SJCRH30 (cell line): ENCODE results near the gene HTR3C. TPM values are rescaled to one million over a fixed set of nuclear protein-coding genes. Genes with fewer than 3 reads are reported as not detected.
A peak's percentile ranks its signal among the peaks of the same experiment; 100 is the strongest.
"Not testable (repeated sequence)": the region's sequence is repeated elsewhere in the genome, so short reads cannot be mapped to it uniquely, and the experiment has no call there.

Experiments
- DNase-seq, 2 experiments: peaks; one replicate each; pipeline ENCODE4 v3.0.0-alpha.2; 2015 to 2020
- H3K27ac ChIP-seq: fragments of 250-450 bp; sonication (Bioruptor Pico); 2 replicates; pipeline ENCODE4 v1.5.1; 2020; ENCODE audit warnings: mild to moderate bottlenecking, moderate library complexity
- H3K27me3 ChIP-seq: fragments of 250-450 bp; sonication (Bioruptor Pico); 2 replicates; pipeline ENCODE4 v1.5.1; 2020; ENCODE audit warnings: mild to moderate bottlenecking, moderate library complexity
- H3K36me3 ChIP-seq: fragments of 250-450 bp; sonication (Bioruptor Pico); 2 replicates; pipeline ENCODE4 v1.5.1; 2020; ENCODE audit warnings: mild to moderate bottlenecking, moderate library complexity
- H3K4me1 ChIP-seq: fragments of 250-450 bp; sonication (Bioruptor Pico); 2 replicates; pipeline ENCODE4 v1.5.1; 2020; ENCODE audit warnings: mild to moderate bottlenecking, moderate library complexity
- H3K4me3 ChIP-seq: fragments of 250-450 bp; sonication (Bioruptor Pico); 2 replicates; pipeline ENCODE4 v1.5.1; 2020; ENCODE audit warnings: mild to moderate bottlenecking, moderate library complexity
- H3K9me3 ChIP-seq: fragments of 250-450 bp; sonication (Bioruptor Pico); replicated peaks from 2 replicates; pipeline ENCODE4 v1.5.1; 2020; ENCODE audit warnings: mild to moderate bottlenecking, moderate library complexity
- total RNA-seq: library from RNA; depleted of rRNA; stranded (reverse); fragments of >200 nt; shearing (Covaris generic); gene quantifications from 2 replicates; pipeline ENCODE4 v1.2.3, GENCODE V29; 2014

HTR3C gene
- total RNA-seq, 1 experiment from 2014 or later: not detected

- H3K4me3 ChIP-seq: peak within 1 kb of the TSS; percentile 92
- no peaks in the 10 kb centered on the region for H3K9me3 ChIP-seq
- no peaks in the 10 kb centered on the region for H3K36me3 ChIP-seq
- no peaks in the 10 kb centered on the region; the same call in 1 of the 2 replicates for H3K4me1 ChIP-seq
- H3K27ac ChIP-seq: peak within 1 kb of the TSS; percentile 38
- H3K27me3 ChIP-seq: no peaks in the 10 kb centered on the region
- peak; percentile 92 to 94 for DNase-seq
Measured at GRCh38 chr3:184017672-184018423, 35.0 kb upstream of the HTR3C start, which contains the start of gene ABCC5. Gene ABCC5 (minus strand): TSS chr3:184017884. CDS start chr3:184014392, 3,492 bp downstream.

GRCh38 chr3:184018424-184018973, 34.3 kb upstream of the HTR3C start:
- Histone ChIP-seq H3K4me3 (peak overlapping the region; percentile 92), H3K27me3 (no peaks in the 10 kb centered on the region), H3K36me3 (no peaks in the 10 kb centered on the region), H3K4me1 (no peaks in the 10 kb centered on the region; the same call in 1 of the 2 replicates), H3K27ac (peak overlapping the region; percentile 14; the same call in 1 of the 2 replicates), H3K9me3 (no peaks in the 10 kb centered on the region)
- no peak for DNase-seq

- Histone ChIP-seq H3K36me3 (no peaks in the 10 kb centered on the region), H3K27ac (no peak overlapping the region), H3K4me1 (no peaks in the 10 kb centered on the region), H3K9me3 (no peaks in the 10 kb centered on the region), H3K27me3 (no peaks in the 10 kb centered on the region), H3K4me3 (no peak overlapping the region)
- DNase-seq: no peak
Measured at GRCh38 chr3:184022323-184022722, 30.5 kb upstream of the HTR3C start.

GRCh38 chr3:184025256-184025655, 27.6 kb upstream of the HTR3C start:
- not testable (repeated sequence) for H3K9me3 ChIP-seq, H3K27me3 ChIP-seq, H3K4me3 ChIP-seq, H3K27ac ChIP-seq, DNase-seq, H3K36me3 ChIP-seq, H3K4me1 ChIP-seq

DNA sequence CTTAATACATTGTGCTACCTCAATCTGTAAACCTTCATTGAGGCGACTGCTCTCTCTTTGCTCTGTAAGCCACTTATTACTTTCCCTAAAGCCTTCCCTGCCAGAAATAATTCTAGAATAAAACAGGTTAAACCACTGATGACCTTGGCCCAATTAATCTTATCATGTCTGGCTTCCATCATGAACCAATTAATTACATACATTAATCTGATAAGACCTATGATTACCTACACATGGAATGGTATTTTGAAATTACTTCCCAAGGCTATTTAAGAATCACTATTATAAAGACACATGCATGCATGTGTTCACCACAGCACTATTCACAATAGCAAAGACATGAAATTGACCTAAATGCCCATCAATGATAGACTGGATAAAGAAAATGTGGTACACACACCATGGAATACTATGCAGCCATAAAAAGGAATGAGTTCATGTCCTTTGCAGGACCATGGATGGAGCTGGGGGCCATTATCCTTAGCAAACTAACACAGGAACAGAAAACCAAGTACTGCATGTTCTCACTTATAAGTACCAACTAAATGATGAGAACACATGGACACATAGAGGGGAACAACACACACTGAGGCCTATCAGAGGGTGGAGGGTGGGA, 24.5 kb upstream of the HTR3C start:
- not testable (repeated sequence) for H3K27ac ChIP-seq, H3K36me3 ChIP-seq, H3K4me3 ChIP-seq, DNase-seq, H3K27me3 ChIP-seq, H3K9me3 ChIP-seq, H3K4me1 ChIP-seq

DNA sequence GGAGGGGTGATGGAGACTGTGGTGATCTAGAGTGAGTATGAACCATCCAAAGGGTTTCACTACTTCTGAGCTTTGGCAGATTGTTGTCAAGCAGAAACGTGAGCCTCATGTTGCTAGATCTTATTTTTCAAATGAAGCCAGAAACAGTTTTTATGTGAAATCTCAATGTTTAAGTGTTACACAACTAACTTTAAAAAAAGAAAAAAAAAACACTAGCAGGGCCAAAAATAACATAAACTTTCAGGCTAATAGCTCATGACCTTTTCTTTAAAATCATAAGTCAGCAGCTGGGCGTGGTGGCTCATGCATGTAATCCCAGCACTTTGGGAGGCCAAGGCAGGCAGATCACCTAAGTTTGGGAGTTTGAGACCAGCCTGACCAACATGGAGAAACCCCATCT, 23.4 kb upstream of the HTR3C start:
- no peaks in the 10 kb centered on the region for H3K27me3 ChIP-seq
- no peak for DNase-seq
- H3K9me3 ChIP-seq: no peaks in the 10 kb centered on the region
- H3K4me3 ChIP-seq: no peak overlapping the region
- H3K27ac ChIP-seq: no peak overlapping the region
- H3K4me1 ChIP-seq: no peaks in the 10 kb centered on the region
- H3K36me3 ChIP-seq: no peaks in the 10 kb centered on the region

DNA sequence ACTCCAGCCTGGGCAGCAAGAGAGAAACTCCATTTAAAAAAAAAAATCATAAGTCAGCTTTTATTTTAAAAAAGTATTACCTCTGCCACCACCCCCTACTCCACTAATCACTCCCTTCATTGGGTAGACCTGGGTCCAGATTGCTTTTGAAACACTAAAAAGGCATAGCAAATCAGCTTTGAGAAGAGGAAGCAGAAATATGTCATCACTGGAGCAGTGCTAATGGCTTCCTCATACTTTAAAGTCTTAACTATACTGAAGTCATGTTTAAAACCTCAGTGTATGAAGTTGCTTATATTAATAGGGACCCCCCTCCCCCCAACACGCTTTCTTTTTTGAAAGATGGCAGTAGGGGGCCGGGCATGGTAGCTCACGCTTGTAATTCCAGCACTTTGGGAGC, 22.3 kb upstream of the HTR3C start:
- DNase-seq: no peak
- Histone ChIP-seq H3K4me3 (no peak overlapping the region), H3K36me3 (no peaks in the 10 kb centered on the region), H3K9me3 (no peaks in the 10 kb centered on the region), H3K27me3 (no peaks in the 10 kb centered on the region), H3K4me1 (no peaks in the 10 kb centered on the region), H3K27ac (no peak overlapping the region)

- no peaks in the 10 kb centered on the region for H3K36me3 ChIP-seq
- no peaks in the 10 kb centered on the region for H3K4me1 ChIP-seq
- H3K9me3 ChIP-seq: no peaks in the 10 kb centered on the region
- H3K4me3 ChIP-seq: no peak within 1 kb of the TSS
- no peak for DNase-seq
- no peaks in the 10 kb centered on the region for H3K27me3 ChIP-seq
- no peak within 1 kb of the TSS for H3K27ac ChIP-seq
Measured at GRCh38 chr3:184031187-184031792, 21.6 kb upstream of the HTR3C start, which contains the start of gene HTR3D. Gene HTR3D (plus strand): TSS chr3:184031742. CDS start chr3:184031742, 0 bp downstream.

DNA sequence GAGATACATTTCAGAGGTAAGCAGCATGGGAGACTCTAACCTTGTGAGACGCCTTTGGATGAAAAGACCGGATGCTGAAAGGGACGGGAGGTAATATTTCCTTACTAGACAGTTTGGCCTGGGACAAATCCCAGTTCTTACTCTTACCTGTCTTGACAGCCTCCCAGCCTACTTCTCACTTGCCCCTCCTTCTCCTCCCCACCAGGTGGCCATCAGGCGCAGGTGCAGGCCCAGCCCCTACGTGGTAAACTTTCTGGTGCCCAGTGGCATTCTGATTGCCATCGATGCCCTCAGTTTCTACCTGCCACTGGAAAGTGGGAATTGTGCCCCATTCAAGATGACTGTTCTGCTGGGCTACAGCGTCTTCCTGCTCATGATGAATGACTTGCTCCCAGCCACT, 15.0 kb upstream of the HTR3C start:
- no peak for DNase-seq
- Histone ChIP-seq H3K4me1 (no peaks in the 10 kb centered on the region), H3K27me3 (no peaks in the 10 kb centered on the region), H3K9me3 (no peaks in the 10 kb centered on the region), H3K36me3 (no peaks in the 10 kb centered on the region), H3K27ac (no peak overlapping the region), H3K4me3 (no peak overlapping the region)

GRCh38 chr3:184038307-184038706, 14.5 kb upstream of the HTR3C start:
- not testable (repeated sequence) for H3K9me3 ChIP-seq, DNase-seq, H3K4me3 ChIP-seq, H3K27me3 ChIP-seq, H3K4me1 ChIP-seq, H3K27ac ChIP-seq, H3K36me3 ChIP-seq

DNA sequence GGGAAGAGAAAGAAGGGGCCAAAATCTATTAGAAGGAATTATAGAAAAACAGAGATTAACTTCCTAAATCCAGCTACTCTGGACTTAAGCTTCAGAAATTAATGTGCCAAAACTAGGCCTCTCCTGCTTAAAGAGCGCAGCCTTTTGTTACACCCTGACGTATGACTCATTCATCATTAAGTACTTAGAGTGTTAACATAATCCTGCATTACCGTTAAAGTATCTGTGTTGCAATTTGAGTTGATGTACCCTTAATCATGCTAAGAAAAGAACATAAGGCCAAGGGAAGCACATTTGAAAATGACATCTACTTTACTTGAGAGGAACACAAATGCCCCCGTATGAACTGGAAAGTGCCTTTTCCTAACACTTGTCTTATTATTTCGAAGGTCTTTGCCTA, 13.4 kb upstream of the HTR3C start:
- H3K27me3 ChIP-seq: no peaks in the 10 kb centered on the region
- no peak for DNase-seq
- H3K9me3 ChIP-seq: no peaks in the 10 kb centered on the region

DNA sequence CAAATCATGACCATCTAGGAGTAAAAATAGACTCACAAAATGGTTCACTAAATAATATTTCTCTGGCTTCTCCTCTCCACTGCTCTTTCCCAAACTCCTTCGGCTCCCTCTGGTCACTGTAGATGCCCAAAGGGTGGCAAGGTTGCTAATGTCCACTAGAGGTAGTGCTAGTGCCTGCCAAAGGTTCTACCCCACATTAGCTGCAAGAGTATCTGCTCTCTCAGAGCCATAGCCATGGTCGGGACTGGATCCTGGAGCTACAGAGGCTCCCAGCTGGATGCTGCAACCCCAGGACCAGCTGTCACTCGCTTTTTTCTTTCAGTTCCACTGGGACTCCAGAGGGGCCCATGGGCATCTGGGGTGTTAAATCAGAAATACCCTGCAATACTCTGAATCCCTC, 12.8 kb upstream of the HTR3C start:
- no peak overlapping the region for H3K4me3 ChIP-seq
- no peaks in the 10 kb centered on the region for H3K4me1 ChIP-seq
- H3K27ac ChIP-seq: no peak overlapping the region
- peak; percentile 63 to 72 for DNase-seq
- H3K27me3 ChIP-seq: no peaks in the 10 kb centered on the region
- H3K9me3 ChIP-seq: no peaks in the 10 kb centered on the region
- no peaks in the 10 kb centered on the region for H3K36me3 ChIP-seq

More for the DNA sequence above, 13.4 kb upstream of the HTR3C start:
- no peaks in the 10 kb centered on the region for H3K4me1 ChIP-seq
- no peak overlapping the region for H3K27ac ChIP-seq
- H3K36me3 ChIP-seq: no peaks in the 10 kb centered on the region
- no peak overlapping the region for H3K4me3 ChIP-seq

DNA sequence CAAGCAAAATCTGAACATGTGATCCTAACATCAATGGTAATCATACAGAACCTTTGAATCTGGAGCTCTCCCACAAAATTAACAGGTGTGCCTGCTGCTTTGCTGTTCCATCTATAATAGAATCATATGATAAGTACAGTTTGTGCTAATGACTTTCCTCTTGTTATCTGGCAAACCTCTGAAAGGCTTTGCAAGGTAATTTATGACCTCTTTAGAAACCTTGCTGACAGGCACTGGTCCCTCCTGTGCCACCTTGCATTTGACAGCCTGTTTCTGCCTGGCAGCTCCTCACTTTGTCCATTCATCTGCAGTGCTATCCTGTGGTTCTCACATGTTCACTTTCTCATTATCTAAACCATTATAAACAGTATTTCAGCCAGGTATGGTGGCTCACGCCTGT, 10.2 kb upstream of the HTR3C start:
- Histone ChIP-seq H3K36me3 (no peaks in the 10 kb centered on the region), H3K4me3 (no peak overlapping the region), H3K4me1 (no peaks in the 10 kb centered on the region), H3K27me3 (no peaks in the 10 kb centered on the region), H3K9me3 (no peaks in the 10 kb centered on the region), H3K27ac (no peak overlapping the region)
- no peak for DNase-seq

GRCh38 chr3:184045995-184046394, 6.9 kb upstream of the HTR3C start:
- H3K9me3 ChIP-seq: no peaks in the 10 kb centered on the region
- H3K27ac ChIP-seq: no peak overlapping the region
- no peaks in the 10 kb centered on the region for H3K36me3 ChIP-seq
- H3K4me3 ChIP-seq: no peak overlapping the region
- no peak for DNase-seq
- no peaks in the 10 kb centered on the region for H3K27me3 ChIP-seq
- no peaks in the 10 kb centered on the region for H3K4me1 ChIP-seq

GRCh38 chr3:184050217-184050847, 2.5 kb upstream of the HTR3C start:
- Histone ChIP-seq H3K9me3 (no peaks in the 10 kb centered on the region), H3K4me3 (no peak overlapping the region), H3K27ac (no peak overlapping the region), H3K36me3 (no peaks in the 10 kb centered on the region), H3K4me1 (no peaks in the 10 kb centered on the region), H3K27me3 (no peaks in the 10 kb centered on the region)
- DNase-seq: no peak
